ENCODE measurements around the gene SKI. TPM values are rescaled to one million over a fixed set of nuclear protein-coding genes. Genes with fewer than 3 reads are reported as not detected.

Gene SKI
- total and polyA plus RNA-seq, 2 of the 4 experiments (the other 2 are of a cell fraction): 2.3 to 20.1 TPM

DNA sequence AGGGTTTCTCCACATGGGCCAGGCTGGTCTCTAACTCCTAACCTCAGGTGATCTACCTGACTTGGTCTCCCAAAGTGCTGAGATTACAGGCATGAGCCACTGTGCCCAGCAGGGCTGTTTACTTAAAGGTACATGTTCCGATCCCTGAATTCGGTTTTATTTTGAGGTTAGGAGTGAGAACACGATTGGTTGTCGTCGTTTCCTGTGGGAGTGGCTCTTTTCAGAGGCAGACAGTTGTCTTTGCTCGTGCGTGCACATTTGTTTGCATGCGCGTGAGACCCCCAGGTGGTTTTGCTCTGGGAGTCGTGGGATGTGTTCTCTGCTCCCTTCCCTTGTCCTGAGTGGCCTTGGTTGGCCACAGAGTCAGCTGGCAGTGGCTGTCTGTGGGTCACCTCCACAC is 60.2 kb downstream of the SKI start:
- no peak overlapping the region for H3K14ac ChIP-seq (replicated peaks; ENCODE audit: low read depth, low read length)
- H2BK20ac ChIP-seq (ENCODE audit: low read depth, low read length): no peak overlapping the region
- H3K9me1 ChIP-seq (ENCODE audit: insufficient read depth, low read length): peaks cover 26% of the 10 kb centered on the region; the same call in 1 of the 2 replicates
- H3K18ac ChIP-seq (ENCODE audit: low read depth, low read length): no peak overlapping the region
- peak overlapping the region; percentile 70 for H2AK9ac ChIP-seq (replicated peaks; ENCODE audit: low read depth, low read length, poor library complexity)
- no peak overlapping the region for H2AFZ ChIP-seq (replicated peaks; ENCODE audit: low read length, poor library complexity)
- no peaks in the 10 kb centered on the region for H3K36me3 ChIP-seq (ENCODE audit: control insufficient read depth, insufficient read depth, low read length)
- peaks cover 42% of the 10 kb centered on the region for H4K20me1 ChIP-seq (ENCODE audit: insufficient read depth, low read length)
- H3K27me3 ChIP-seq (ENCODE audit: control insufficient read depth, insufficient read depth, low read length): no peaks in the 10 kb centered on the region
- 90% methylated on average over 7 of the region's 10 CpGs; no CpG with 5 or more reads in 1 of the 2 experiments for WGBS, 2 experiments (ENCODE audit: extremely low coverage in 2 of 2, insufficient read length in 1 of 2)
- no peak overlapping the region for H3K4me2 ChIP-seq (ENCODE audit: low read depth, low read length)
- ATAC-seq (ENCODE audit: low read depth) (no peak), DNase-seq (no peak)
- ChIA-PET POLR2A (ENCODE audit: unreplicated experiment) (no interaction called here), CTCF (no interaction called here)
- no peaks in the 10 kb centered on the region for H3K9me3 ChIP-seq (ENCODE audit: control insufficient read depth, insufficient read depth, low read length)
- H3K9ac ChIP-seq (ENCODE audit: low read depth, low read length): no peak overlapping the region
- peaks cover 42% of the 10 kb centered on the region for H3K4me1 ChIP-seq (ENCODE audit: control insufficient read depth, insufficient read depth, low read length)
- no peak overlapping the region for H2BK120ac ChIP-seq (ENCODE audit: low read depth, low read length)
- in situ Hi-C loops (cut with MboI; ENCODE audit: low sequenced_read_pairs): no loop called here
- no peak overlapping the region for H2AK5ac ChIP-seq (ENCODE audit: low read depth, low read length)
- no peak overlapping the region for H2BK5ac ChIP-seq (ENCODE audit: low read depth, low read length, poor library complexity, severe bottlenecking)
- no peak overlapping the region for H3K56ac ChIP-seq (ENCODE audit: extremely low read depth, insufficient read depth, low read length)
- H3K4me3 ChIP-seq (ENCODE audit: insufficient read depth, low read depth, low read length): no peak overlapping the region
- dilution Hi-C loops (cut with HindIII; ENCODE audit: low sequenced_read_pairs, unreplicated experiment): no loop called here
- BruUV-seq (replicated peaks): no TSS peak
- H3K23ac ChIP-seq (ENCODE audit: low read depth, low read length): peak overlapping the region; percentile 11; the same call in 1 of the 2 replicates
- H4K5ac ChIP-seq (ENCODE audit: low read depth, low read length): no peak overlapping the region; the same call in 1 of the 2 replicates
- H3K27ac ChIP-seq (ENCODE audit: insufficient read depth, low read length): no peak overlapping the region
- no peak overlapping the region for H2BK15ac ChIP-seq (ENCODE audit: low read depth, low read length)
- H3K4ac ChIP-seq (ENCODE audit: low read depth, low read length): no peak overlapping the region
- intact Hi-C loops (cut with micrococcal nuclease): no loop called here
- H3K79me1 ChIP-seq (ENCODE audit: low read depth in 1 of 2, low read length in 2 of 2): peaks cover 6 to 80% of the 10 kb centered on the region in 2 experiments; a peak in 3 of 4 replicates
- no peak for TF ChIP-seq MXI1 (IDR thresholded peaks at IDR 0.05; ENCODE audit: borderline replicate concordance, low read depth, low read length)
- TF ChIP-seq CEBPB (IDR thresholded peaks at IDR 0.05; ENCODE audit: low read depth, low read length): no peak
- TF ChIP-seq RCOR1 (IDR thresholded peaks at IDR 0.05; ENCODE audit: insufficient replicate concordance, low read length): no peak
- no peak for TF ChIP-seq FOS (IDR thresholded peaks at IDR 0.05; ENCODE audit: low read depth, low read length)
- TF ChIP-seq SMC3 (IDR thresholded peaks at IDR 0.05; ENCODE audit: low read depth, low read length): no peak
- TF ChIP-seq NFE2L2 (IDR thresholded peaks at IDR 0.05; ENCODE audit: low read depth, low read length): no peak
- TF ChIP-seq, protein P1, sequence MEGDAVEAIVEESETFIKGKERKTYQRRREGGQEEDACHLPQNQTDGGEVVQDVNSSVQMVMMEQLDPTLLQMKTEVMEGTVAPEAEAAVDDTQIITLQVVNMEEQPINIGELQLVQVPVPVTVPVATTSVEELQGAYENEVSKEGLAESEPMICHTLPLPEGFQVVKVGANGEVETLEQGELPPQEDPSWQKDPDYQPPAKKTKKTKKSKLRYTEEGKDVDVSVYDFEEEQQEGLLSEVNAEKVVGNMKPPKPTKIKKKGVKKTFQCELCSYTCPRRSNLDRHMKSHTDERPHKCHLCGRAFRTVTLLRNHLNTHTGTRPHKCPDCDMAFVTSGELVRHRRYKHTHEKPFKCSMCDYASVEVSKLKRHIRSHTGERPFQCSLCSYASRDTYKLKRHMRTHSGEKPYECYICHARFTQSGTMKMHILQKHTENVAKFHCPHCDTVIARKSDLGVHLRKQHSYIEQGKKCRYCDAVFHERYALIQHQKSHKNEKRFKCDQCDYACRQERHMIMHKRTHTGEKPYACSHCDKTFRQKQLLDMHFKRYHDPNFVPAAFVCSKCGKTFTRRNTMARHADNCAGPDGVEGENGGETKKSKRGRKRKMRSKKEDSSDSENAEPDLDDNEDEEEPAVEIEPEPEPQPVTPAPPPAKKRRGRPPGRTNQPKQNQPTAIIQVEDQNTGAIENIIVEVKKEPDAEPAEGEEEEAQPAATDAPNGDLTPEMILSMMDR (conservative IDR thresholded peaks at IDR 0.05; ENCODE audit: low read depth, low read length): no peak
- no peak for TF ChIP-seq CHD1 (IDR thresholded peaks at IDR 0.05; ENCODE audit: low read depth, low read length)
- no peak for TF ChIP-seq BHLHE40 (IDR thresholded peaks at IDR 0.05; ENCODE audit: low read depth, low read length)
- TF ChIP-seq RFX5 (IDR thresholded peaks at IDR 0.05; ENCODE audit: low read depth, low read length): no peak
- TF ChIP-seq RAD21 (IDR thresholded peaks at IDR 0.05; ENCODE audit: low read length): no peak
- TF ChIP-seq POLR2A (IDR thresholded peaks at IDR 0.05; ENCODE audit: low read depth, low read length): no peak
- TF ChIP-seq, protein P2, sequence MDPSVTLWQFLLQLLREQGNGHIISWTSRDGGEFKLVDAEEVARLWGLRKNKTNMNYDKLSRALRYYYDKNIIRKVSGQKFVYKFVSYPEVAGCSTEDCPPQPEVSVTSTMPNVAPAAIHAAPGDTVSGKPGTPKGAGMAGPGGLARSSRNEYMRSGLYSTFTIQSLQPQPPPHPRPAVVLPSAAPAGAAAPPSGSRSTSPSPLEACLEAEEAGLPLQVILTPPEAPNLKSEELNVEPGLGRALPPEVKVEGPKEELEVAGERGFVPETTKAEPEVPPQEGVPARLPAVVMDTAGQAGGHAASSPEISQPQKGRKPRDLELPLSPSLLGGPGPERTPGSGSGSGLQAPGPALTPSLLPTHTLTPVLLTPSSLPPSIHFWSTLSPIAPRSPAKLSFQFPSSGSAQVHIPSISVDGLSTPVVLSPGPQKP (IDR thresholded peaks at IDR 0.05; ENCODE audit: borderline replicate concordance, low read depth, low read length): no peak
- TF ChIP-seq MAFK (IDR thresholded peaks at IDR 0.05; ENCODE audit: low read depth, low read length): no peak
- TF ChIP-seq, protein P3, sequence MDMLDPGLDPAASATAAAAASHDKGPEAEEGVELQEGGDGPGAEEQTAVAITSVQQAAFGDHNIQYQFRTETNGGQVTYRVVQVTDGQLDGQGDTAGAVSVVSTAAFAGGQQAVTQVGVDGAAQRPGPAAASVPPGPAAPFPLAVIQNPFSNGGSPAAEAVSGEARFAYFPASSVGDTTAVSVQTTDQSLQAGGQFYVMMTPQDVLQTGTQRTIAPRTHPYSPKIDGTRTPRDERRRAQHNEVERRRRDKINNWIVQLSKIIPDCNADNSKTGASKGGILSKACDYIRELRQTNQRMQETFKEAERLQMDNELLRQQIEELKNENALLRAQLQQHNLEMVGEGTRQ (IDR thresholded peaks at IDR 0.05; ENCODE audit: low read depth, low read length): no peak
- TF ChIP-seq MAZ (IDR thresholded peaks at IDR 0.05; ENCODE audit: borderline replicate concordance, low read depth, low read length): no peak
- no peak overlapping the region for H4K91ac ChIP-seq (ENCODE audit: insufficient read depth, low read depth, low read length)
- no peak overlapping the region for H4K8ac ChIP-seq (ENCODE audit: low read depth in 2 of 2, low read length in 2 of 2)
